HCT116 (cell line): ENCODE data around the gene GPR4.

Experiments
- CEBPB ChIP-seq: IDR thresholded peaks from 2 replicates; pipeline ENCODE4 v1.6.1; 2012; ENCODE audit warnings: low read depth
- CTCF ChIP-seq, 3 experiments: fragments of 200-600 bp in 1 of 3; sonication (generic) in 1 of 3; IDR thresholded peaks in 2 of 3; conservative IDR thresholded peaks in 1 of 3; 2 replicates each; pipeline ENCODE4 v1.5.1; 2012 to 2017; ENCODE audit warnings: low read depth in 2 of 3, low read length in 2 of 3, antibody characterized with exemption in 1 of 3, borderline replicate concordance in 1 of 3, control low read depth in 1 of 3, mild to moderate bottlenecking in 1 of 3, mixed read lengths in 1 of 3, mixed run types in 1 of 3, moderate library complexity in 1 of 3; ENCODE audit not compliant: insufficient read depth in 1 of 3
- EZH2 ChIP-seq: fragments of 200-600 bp; sonication (generic); IDR thresholded peaks from 2 replicates; pipeline ENCODE4 v1.6.1; 2017; ENCODE audit warnings: antibody characterized with exemption, mixed run types
- EZH2phosphoT487 ChIP-seq: fragments of 200-600 bp; IDR thresholded peaks from 2 replicates; pipeline ENCODE4 v1.6.1; 2018; ENCODE audit warnings: antibody characterized with exemption, borderline replicate concordance
- FOSL1 ChIP-seq: IDR thresholded peaks from 2 replicates; pipeline ENCODE4 v1.6.1; 2012; ENCODE audit warnings: low read depth
- JUND ChIP-seq: IDR thresholded peaks from 2 replicates; pipeline ENCODE4 v1.6.1; 2012
- POLR2AphosphoS5 ChIP-seq: IDR thresholded peaks from 2 replicates; pipeline ENCODE4 v1.6.1; 2011; ENCODE audit warnings: mild to moderate bottlenecking, low read depth, low read length, moderate library complexity
- SP1 ChIP-seq: IDR thresholded peaks from 2 replicates; pipeline ENCODE4 v1.6.1; 2012; ENCODE audit warnings: low read depth
- SRF ChIP-seq: IDR thresholded peaks from 2 replicates; pipeline ENCODE4 v1.6.1; 2012; ENCODE audit warnings: low read depth
- YY1 ChIP-seq: IDR thresholded peaks from 2 replicates; pipeline ENCODE4 v1.6.1; 2011; ENCODE audit warnings: low read length, low read depth, moderate library complexity, mild to moderate bottlenecking; ENCODE audit not compliant: insufficient replicate concordance; ENCODE audit errors: extremely low read depth
- ZNF274 ChIP-seq: fragments of 200-500 bp; sonication (Bioruptor generic); IDR thresholded peaks from 2 replicates; pipeline ENCODE4 v1.6.1; 2014; ENCODE audit warnings: mild to moderate bottlenecking, low read depth, low read length, inconsistent platforms
- TF ChIP-seq, protein P1 (sequence below): IDR thresholded peaks from 2 replicates; pipeline ENCODE4 v1.6.1; 2011; ENCODE audit warnings: mild to moderate bottlenecking, low read length, moderate library complexity; ENCODE audit not compliant: insufficient replicate concordance; ENCODE audit errors: extremely low read depth
- TF ChIP-seq, protein P2 (sequence below): IDR thresholded peaks from 2 replicates; pipeline ENCODE4 v1.6.1; 2012
- TF ChIP-seq, protein P3 (sequence below): IDR thresholded peaks from 2 replicates; pipeline ENCODE4 v1.6.1; 2012; ENCODE audit warnings: low read depth

GRCh38 chr19:45587873-45588272 lies 14.1 kb downstream of the GPR4 start:
- TF ChIP-seq, protein P1, sequence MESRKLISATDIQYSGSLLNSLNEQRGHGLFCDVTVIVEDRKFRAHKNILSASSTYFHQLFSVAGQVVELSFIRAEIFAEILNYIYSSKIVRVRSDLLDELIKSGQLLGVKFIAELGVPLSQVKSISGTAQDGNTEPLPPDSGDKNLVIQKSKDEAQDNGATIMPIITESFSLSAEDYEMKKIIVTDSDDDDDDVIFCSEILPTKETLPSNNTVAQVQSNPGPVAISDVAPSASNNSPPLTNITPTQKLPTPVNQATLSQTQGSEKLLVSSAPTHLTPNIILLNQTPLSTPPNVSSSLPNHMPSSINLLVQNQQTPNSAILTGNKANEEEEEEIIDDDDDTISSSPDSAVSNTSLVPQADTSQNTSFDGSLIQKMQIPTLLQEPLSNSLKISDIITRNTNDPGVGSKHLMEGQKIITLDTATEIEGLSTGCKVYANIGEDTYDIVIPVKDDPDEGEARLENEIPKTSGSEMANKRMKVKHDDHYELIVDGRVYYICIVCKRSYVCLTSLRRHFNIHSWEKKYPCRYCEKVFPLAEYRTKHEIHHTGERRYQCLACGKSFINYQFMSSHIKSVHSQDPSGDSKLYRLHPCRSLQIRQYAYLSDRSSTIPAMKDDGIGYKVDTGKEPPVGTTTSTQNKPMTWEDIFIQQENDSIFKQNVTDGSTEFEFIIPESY: no peak
- TF ChIP-seq EZH2phosphoT487 (no peak), CTCF (IDR thresholded peaks at IDR 0.05 in 2 of 3, conservative IDR thresholded peaks at IDR 0.05 in 1 of 3; ENCODE audit: borderline replicate concordance in 1 of 3, insufficient read depth in 1 of 3, low read depth in 2 of 3, low read length in 2 of 3) (no peak), ZNF274 (no peak), JUND (no peak), SP1 (no peak), EZH2 (no peak), SRF (no peak), YY1 (no peak), POLR2AphosphoS5 (no peak), CEBPB (no peak), FOSL1 (no peak)
- TF ChIP-seq, protein P2, sequence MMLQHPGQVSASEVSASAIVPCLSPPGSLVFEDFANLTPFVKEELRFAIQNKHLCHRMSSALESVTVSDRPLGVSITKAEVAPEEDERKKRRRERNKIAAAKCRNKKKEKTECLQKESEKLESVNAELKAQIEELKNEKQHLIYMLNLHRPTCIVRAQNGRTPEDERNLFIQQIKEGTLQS: no peak
- TF ChIP-seq, protein P3, sequence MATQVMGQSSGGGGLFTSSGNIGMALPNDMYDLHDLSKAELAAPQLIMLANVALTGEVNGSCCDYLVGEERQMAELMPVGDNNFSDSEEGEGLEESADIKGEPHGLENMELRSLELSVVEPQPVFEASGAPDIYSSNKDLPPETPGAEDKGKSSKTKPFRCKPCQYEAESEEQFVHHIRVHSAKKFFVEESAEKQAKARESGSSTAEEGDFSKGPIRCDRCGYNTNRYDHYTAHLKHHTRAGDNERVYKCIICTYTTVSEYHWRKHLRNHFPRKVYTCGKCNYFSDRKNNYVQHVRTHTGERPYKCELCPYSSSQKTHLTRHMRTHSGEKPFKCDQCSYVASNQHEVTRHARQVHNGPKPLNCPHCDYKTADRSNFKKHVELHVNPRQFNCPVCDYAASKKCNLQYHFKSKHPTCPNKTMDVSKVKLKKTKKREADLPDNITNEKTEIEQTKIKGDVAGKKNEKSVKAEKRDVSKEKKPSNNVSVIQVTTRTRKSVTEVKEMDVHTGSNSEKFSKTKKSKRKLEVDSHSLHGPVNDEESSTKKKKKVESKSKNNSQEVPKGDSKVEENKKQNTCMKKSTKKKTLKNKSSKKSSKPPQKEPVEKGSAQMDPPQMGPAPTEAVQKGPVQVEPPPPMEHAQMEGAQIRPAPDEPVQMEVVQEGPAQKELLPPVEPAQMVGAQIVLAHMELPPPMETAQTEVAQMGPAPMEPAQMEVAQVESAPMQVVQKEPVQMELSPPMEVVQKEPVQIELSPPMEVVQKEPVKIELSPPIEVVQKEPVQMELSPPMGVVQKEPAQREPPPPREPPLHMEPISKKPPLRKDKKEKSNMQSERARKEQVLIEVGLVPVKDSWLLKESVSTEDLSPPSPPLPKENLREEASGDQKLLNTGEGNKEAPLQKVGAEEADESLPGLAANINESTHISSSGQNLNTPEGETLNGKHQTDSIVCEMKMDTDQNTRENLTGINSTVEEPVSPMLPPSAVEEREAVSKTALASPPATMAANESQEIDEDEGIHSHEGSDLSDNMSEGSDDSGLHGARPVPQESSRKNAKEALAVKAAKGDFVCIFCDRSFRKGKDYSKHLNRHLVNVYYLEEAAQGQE: no peak
